H9 (cell line): ENCODE data around the gene RAB31. TPM values are rescaled to one million over a fixed set of nuclear protein-coding genes. Genes with fewer than 3 reads are reported as not detected.

Experiments
- DNase-seq: peaks from one replicate; pipeline ENCODE4 v3.0.0-alpha.2; 2017
- H2AFZ ChIP-seq: one replicate; pipeline ENCODE4 v1.6.1; 2013; ENCODE audit warnings: mild to moderate bottlenecking, low read length, control low read depth, moderate library complexity
- H2AK5ac ChIP-seq: 2 replicates; pipeline ENCODE4 v1.6.1; 2013; ENCODE audit warnings: low read length, control low read depth, mixed read lengths; ENCODE audit not compliant: insufficient read length
- H2BK120ac ChIP-seq: one replicate; pipeline ENCODE4 v1.6.1; 2013; ENCODE audit warnings: low read depth, mild to moderate bottlenecking, low read length, control low read depth, inconsistent platforms; ENCODE audit not compliant: poor library complexity, severe bottlenecking
- H2BK12ac ChIP-seq: 2 replicates; pipeline ENCODE4 v1.6.1; 2013; ENCODE audit warnings: low read length, control low read depth, mixed read lengths, low read depth; ENCODE audit not compliant: insufficient read length
- H2BK15ac ChIP-seq: 2 replicates; pipeline ENCODE4 v1.6.1; 2013; ENCODE audit warnings: low read depth, low read length, control low read depth
- H2BK20ac ChIP-seq: one replicate; pipeline ENCODE4 v1.6.1; 2013; ENCODE audit warnings: low read depth, mild to moderate bottlenecking, low read length, control low read depth, inconsistent platforms; ENCODE audit not compliant: poor library complexity, severe bottlenecking
- H2BK5ac ChIP-seq: 2 replicates; pipeline ENCODE4 v1.6.1; 2013; ENCODE audit warnings: low read length, control low read depth, mixed read lengths; ENCODE audit not compliant: insufficient read length
- H3K14ac ChIP-seq: 2 replicates; pipeline ENCODE4 v1.6.1; 2013; ENCODE audit warnings: low read length, control low read depth; ENCODE audit not compliant: insufficient read depth
- H3K18ac ChIP-seq: 2 replicates; pipeline ENCODE4 v1.6.1; 2013; ENCODE audit warnings: low read depth, mild to moderate bottlenecking, mixed read lengths, low read length, control low read depth; ENCODE audit not compliant: insufficient read length
- H3K23ac ChIP-seq: 2 replicates; pipeline ENCODE4 v1.6.1; 2013; ENCODE audit warnings: low read length, control low read depth, mixed read lengths, low read depth; ENCODE audit not compliant: insufficient read length
- H3K23me2 ChIP-seq: 2 replicates; pipeline ENCODE4 v1.6.1; 2013; ENCODE audit warnings: low read depth, mild to moderate bottlenecking, mixed read lengths, low read length, control low read depth; ENCODE audit not compliant: insufficient read length, poor library complexity, severe bottlenecking
- H3K27ac ChIP-seq: 2 replicates; pipeline ENCODE4 v1.5.1; 2013; ENCODE audit warnings: low read length, control low read depth, mixed read lengths, low read depth; ENCODE audit not compliant: insufficient read length
- H3K27me3 ChIP-seq: 2 replicates; pipeline ENCODE4 v1.6.1; 2013; ENCODE audit warnings: low read length, control low read depth, inconsistent platforms; ENCODE audit not compliant: insufficient read depth
- H3K4ac ChIP-seq: 2 replicates; pipeline ENCODE4 v1.6.1; 2013; ENCODE audit warnings: low read depth, mild to moderate bottlenecking, control low read depth, inconsistent platforms, low read length, moderate library complexity
- H3K4me1 ChIP-seq: 2 replicates; pipeline ENCODE4 v1.6.1; 2013; ENCODE audit warnings: low read length, control low read depth, inconsistent platforms; ENCODE audit not compliant: insufficient read depth
- H3K4me2 ChIP-seq: 2 replicates; pipeline ENCODE4 v1.6.1; 2013; ENCODE audit warnings: low read length, control low read depth, mixed read lengths; ENCODE audit not compliant: insufficient read length, insufficient read depth
- H3K56ac ChIP-seq: 2 replicates; pipeline ENCODE4 v1.6.1; 2013; ENCODE audit warnings: low read depth, mild to moderate bottlenecking, mixed read lengths, low read length, control low read depth; ENCODE audit not compliant: insufficient read length
- H3K79me1 ChIP-seq: 2 replicates; pipeline ENCODE4 v1.6.1; 2013; ENCODE audit warnings: low read depth, mild to moderate bottlenecking, moderate library complexity, low read length, control low read depth, inconsistent platforms; ENCODE audit not compliant: insufficient read depth, poor library complexity, severe bottlenecking
- H3K79me2 ChIP-seq: 2 replicates; pipeline ENCODE4 v1.6.1; 2013; ENCODE audit warnings: low read length, control low read depth, inconsistent platforms; ENCODE audit not compliant: insufficient read depth
- H3K9ac ChIP-seq: 2 replicates; pipeline ENCODE4 v1.6.1; 2013; ENCODE audit warnings: low read length, control low read depth, mixed read lengths; ENCODE audit not compliant: insufficient read length; ENCODE audit errors: extremely low read depth
- H3K9me3 ChIP-seq: one replicate; pipeline ENCODE4 v1.6.1; 2013; ENCODE audit warnings: low read depth, low read length, inconsistent platforms; ENCODE audit not compliant: control insufficient read depth
- H3T11ph ChIP-seq: one replicate; pipeline ENCODE4 v1.6.1; 2013; ENCODE audit warnings: mild to moderate bottlenecking, low read length, control low read depth, inconsistent platforms
- H4K20me1 ChIP-seq: one replicate; pipeline ENCODE4 v1.6.1; 2013; ENCODE audit not compliant: control insufficient read depth, insufficient read length, insufficient read depth
- H4K5ac ChIP-seq: 2 replicates; pipeline ENCODE4 v1.6.1; 2013; ENCODE audit warnings: low read depth, mild to moderate bottlenecking, mixed read lengths, low read length, control low read depth; ENCODE audit not compliant: insufficient read length
- H4K8ac ChIP-seq: replicated peaks from 2 replicates; pipeline ENCODE4 v1.6.1; 2013; ENCODE audit warnings: low read length, control low read depth, mixed read lengths, low read depth; ENCODE audit not compliant: insufficient read length
- H4K91ac ChIP-seq: 2 replicates; pipeline ENCODE4 v1.6.1; 2013; ENCODE audit warnings: low read depth, mild to moderate bottlenecking, moderate library complexity, mixed read lengths, low read length, control low read depth; ENCODE audit not compliant: insufficient read length
- H3K27ac Mint-ChIP-seq, 3 experiments: 2 replicates in 2 of 3; 3 replicates in 1 of 3; pipeline ENCODE4 v1.8.0; 2020 to 2021; ENCODE audit warnings: mixed read lengths in 3 of 3, mild to moderate bottlenecking in 1 of 3, moderate library complexity in 1 of 3
- H3K27me3 Mint-ChIP-seq: 2 replicates; pipeline ENCODE4 v1.8.0; 2021; ENCODE audit warnings: low read depth, mild to moderate bottlenecking, moderate library complexity, mixed read lengths
- H3K36me3 Mint-ChIP-seq, 3 experiments: 2 replicates in 2 of 3; 3 replicates in 1 of 3; pipeline ENCODE4 v1.8.0; 2020 to 2021; ENCODE audit warnings: low read depth in 3 of 3, mixed read lengths in 3 of 3; ENCODE audit not compliant: insufficient read depth in 1 of 3
- H3K4me1 Mint-ChIP-seq, 2 experiments: 2 replicates each; pipeline ENCODE4 v1.8.0; 2020; ENCODE audit warnings: mixed read lengths in 2 of 2
- H3K4me3 Mint-ChIP-seq, 2 experiments: 2 replicates in 1 of 2; 3 replicates in 1 of 2; pipeline ENCODE4 v1.8.0; 2020 to 2021; ENCODE audit warnings: mild to moderate bottlenecking in 2 of 2, mixed read lengths in 2 of 2, moderate library complexity in 1 of 2
- H3K9me3 Mint-ChIP-seq, 2 experiments: 2 replicates in 1 of 2; 3 replicates in 1 of 2; pipeline ENCODE4 v1.8.0; 2020; ENCODE audit warnings: mild to moderate bottlenecking in 2 of 2, mixed read lengths in 2 of 2, moderate library complexity in 1 of 2
- WGBS: extraction: QIAGEN DNeasy Blood & Tissue Kit; methylation state at CpG from one replicate; pipeline ENCODE4 v1.1.7; 2013; ENCODE audit warnings: missing lambda C conversion rate, low lambda C conversion rate, mixed read lengths; ENCODE audit not compliant: insufficient read length; ENCODE audit errors: extremely low coverage; 5-methylcytosine and 5-hydroxymethylcytosine counted together
- total RNA-seq: library from RNA; stranded (reverse); gene quantifications from 2 replicates; pipeline ENCODE4 v1.2.1, GENCODE V29; 2021
- TF ChIP-seq, protein P1 (sequence below): fragments of 200-600 bp; sonication (generic); conservative IDR thresholded peaks from 3 replicates; pipeline ENCODE4 v1.8.0; 2021; ENCODE audit warnings: antibody characterized with exemption, mild to moderate bottlenecking

The RAB31 gene
- total RNA-seq, 1 experiment from 2014 or later: 22.4 TPM

DNA sequence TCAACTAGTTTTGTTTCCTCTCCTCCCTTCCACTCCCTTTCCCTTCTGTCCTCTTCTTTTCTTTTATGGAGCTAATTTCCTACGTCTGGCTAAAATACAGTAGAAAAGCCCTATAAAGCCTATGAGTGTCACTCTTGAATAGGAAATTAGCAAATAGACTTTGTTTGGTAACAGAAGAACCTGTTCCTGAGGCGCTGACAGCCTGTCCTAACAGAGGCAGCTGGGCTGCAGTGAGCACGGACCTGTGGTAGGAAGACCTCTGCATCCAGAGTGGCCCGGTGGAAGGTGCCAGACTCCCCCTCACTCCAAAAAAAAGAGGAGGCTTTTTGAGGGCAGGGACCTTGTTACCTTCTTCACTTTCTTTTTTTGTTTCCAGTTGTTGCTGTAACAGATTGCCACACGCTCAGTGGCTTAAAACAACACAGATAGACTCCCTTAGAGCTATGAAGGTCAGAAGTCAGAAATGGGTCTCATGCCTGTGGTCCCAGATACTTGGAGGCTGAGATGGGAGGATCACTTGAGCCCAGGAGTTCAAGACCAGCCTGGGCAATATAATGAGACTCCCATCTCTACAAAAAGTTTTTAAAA is 96.5 kb downstream of the RAB31 start:
- no peak overlapping the region for H4K91ac ChIP-seq

More for the DNA sequence above, 96.5 kb downstream of the RAB31 start:
- Histone ChIP-seq H4K8ac (no peak overlapping the region), H3K4me2 (no peak overlapping the region), H3K9ac (no peak overlapping the region), H2BK15ac (no peak overlapping the region), H3K27me3 (no peaks in the 10 kb centered on the region), H3K18ac (no peak overlapping the region), H3K27ac (no peak overlapping the region), H3K79me1 (no peaks in the 10 kb centered on the region), H3K23ac (no peak overlapping the region), H3K4ac (no peak overlapping the region), H2BK12ac (no peak overlapping the region), H2BK5ac (no peak overlapping the region), H3K23me2 (no peaks in the 10 kb centered on the region), H3K4me1 (peaks cover 10% of the 10 kb centered on the region; the same call in 1 of the 2 replicates), H4K20me1 (no peaks in the 10 kb centered on the region), H3K14ac (0 out of 2 replicates have a peak overlapping the region, but pooled peaks have one; percentile 58), H4K5ac (no peak overlapping the region), H3K56ac (no peak overlapping the region), H2AFZ (no peak overlapping the region), H2AK5ac (no peak overlapping the region), H3T11ph (no peak overlapping the region), H2BK20ac (no peak overlapping the region), H3K79me2 (no peaks in the 10 kb centered on the region), H2BK120ac (no peak overlapping the region), H3K9me3 (no peaks in the 10 kb centered on the region)
- H3K36me3 Mint-ChIP-seq: peaks cover 8 to 15% (median 12%) of the 10 kb centered on the region in 3 experiments
- no peak for DNase-seq
- TF ChIP-seq, protein P1, sequence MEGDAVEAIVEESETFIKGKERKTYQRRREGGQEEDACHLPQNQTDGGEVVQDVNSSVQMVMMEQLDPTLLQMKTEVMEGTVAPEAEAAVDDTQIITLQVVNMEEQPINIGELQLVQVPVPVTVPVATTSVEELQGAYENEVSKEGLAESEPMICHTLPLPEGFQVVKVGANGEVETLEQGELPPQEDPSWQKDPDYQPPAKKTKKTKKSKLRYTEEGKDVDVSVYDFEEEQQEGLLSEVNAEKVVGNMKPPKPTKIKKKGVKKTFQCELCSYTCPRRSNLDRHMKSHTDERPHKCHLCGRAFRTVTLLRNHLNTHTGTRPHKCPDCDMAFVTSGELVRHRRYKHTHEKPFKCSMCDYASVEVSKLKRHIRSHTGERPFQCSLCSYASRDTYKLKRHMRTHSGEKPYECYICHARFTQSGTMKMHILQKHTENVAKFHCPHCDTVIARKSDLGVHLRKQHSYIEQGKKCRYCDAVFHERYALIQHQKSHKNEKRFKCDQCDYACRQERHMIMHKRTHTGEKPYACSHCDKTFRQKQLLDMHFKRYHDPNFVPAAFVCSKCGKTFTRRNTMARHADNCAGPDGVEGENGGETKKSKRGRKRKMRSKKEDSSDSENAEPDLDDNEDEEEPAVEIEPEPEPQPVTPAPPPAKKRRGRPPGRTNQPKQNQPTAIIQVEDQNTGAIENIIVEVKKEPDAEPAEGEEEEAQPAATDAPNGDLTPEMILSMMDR: no peak
- H3K4me1 Mint-ChIP-seq: peaks cover 46 to 49% of the 10 kb centered on the region in 2 experiments
- no peaks in the 10 kb centered on the region; the same call in 1 of the 2 replicates for H3K27me3 Mint-ChIP-seq
- peaks cover 11% of the 10 kb centered on the region in 2 experiments for H3K9me3 Mint-ChIP-seq
- H3K27ac Mint-ChIP-seq: peak overlapping the region in 1 of 3 experiments; percentile 28; a peak in 2 of 7 replicates
- no peak overlapping the region; a peak in 1 of 5 replicates for H3K4me3 Mint-ChIP-seq
- no CpG with 5 or more reads among the region's 5 CpGs for WGBS
